Activated T-helper 1 cell treated with Interleukin-2 at 50 U/mL for 16 hours (primary cell): Measurements from ENCODE around the gene TXNRD3.
"Not testable (repeated sequence)": the region's sequence is repeated elsewhere in the genome, so short reads cannot be mapped to it uniquely, and the experiment has no call there.

ENCODE experiments used
- DNase-seq: peaks from one replicate; pipeline ENCODE4 v3.0.0-alpha.2; 2020; ENCODE audit warnings: low read depth

TXNRD3 gene

DNA sequence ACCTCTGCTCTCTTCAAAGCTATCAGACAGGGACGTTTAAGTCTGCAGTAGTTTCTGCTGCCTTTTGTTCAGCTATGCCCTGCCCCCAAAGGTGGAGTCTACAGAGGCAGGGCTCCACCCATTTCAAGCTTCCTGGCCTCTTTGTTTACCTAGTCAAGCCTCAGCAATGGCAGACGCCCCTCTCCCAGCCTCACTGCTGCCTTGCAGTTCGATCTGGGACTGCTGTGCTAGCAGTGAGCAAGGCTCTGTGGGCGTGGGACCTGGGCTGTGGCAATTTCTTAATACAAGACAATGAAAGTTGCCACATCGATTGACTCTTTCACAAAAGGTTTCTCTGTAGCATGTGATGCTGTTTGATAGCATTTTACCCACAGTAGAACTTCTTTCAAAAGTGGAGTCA lies 63.4 kb downstream of the TXNRD3 start:
- DNase-seq: not testable (repeated sequence)

DNA sequence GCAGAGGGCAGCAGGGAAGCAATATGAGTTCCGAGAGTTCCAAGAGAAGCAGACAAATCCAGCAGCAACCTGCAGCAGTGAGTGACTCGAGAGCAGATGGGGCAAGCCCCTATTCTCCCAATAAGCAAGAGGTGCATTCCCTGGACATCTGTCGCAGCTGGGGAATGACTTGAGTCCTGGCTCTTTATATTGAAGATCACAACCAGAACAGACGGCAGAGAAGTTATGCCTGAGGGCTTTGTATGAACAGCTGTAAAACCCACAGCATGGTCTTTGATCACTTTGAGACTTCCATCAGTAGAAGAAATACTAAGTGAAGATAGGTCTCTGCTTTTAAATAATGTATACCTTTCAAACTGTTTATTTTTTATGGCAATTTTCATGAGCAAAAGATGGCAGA lies 72.6 kb downstream of the TXNRD3 start:
- no peak for DNase-seq

DNA sequence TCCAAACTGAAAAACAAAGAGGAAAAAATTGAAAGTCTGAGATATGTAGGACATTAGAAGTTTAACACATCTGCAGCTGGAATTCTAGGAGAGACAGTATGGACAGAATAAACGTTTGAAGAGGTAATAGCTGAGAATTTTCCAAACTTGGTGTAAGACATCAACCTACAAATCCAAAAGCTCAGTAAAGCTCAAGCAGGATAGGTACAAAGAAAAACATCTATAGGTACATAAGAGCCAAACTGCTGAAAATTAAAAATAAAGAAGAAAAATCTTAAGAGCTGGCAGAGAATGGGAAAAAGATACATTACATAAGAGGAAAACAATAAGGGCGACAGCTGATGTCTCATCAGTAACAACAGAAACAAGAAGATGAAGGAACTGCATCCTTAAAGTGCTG lies 73.4 kb downstream of the TXNRD3 start:
- DNase-seq: no peak

DNA sequence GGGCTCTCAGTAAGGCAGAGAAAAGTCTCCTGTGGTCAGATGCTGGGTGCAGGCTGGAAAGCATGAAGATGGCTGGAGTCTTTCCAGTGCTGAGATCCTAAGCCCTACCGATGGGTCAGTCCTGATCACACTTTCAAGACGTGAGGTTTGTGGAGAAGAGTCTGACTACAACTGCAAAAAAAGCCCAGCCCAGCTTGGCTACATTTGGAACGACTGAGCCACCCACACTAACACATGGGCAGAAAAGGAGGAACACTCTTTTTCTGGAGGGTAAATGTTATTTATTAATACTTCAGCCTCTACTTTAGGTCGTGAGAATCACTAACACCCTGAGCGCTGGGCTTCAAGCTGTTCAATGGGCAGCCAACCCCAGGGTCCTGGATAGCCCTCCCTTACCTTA lies 74.2 kb downstream of the TXNRD3 start:
- DNase-seq: no peak

DNA sequence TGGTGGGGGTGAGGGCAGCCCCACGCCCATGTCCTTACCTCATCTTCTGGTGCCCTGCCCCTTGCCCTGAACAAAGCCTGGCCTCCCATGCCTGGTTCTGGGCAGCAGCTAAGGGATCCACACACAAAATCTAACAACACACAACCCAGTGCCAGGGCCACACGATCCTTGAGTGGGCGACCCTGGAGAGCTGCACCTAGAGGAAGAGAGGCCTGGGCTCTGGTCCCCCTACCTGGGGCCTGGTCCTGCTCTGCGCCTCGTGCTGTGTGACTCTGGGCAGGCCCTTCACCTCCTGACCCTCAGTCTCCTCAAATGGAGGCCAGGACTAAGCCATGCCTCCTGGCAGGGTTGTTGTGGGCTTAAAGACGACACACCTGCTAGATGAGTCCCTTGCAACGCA lies 76.2 kb downstream of the TXNRD3 start:
- no peak for DNase-seq

DNA sequence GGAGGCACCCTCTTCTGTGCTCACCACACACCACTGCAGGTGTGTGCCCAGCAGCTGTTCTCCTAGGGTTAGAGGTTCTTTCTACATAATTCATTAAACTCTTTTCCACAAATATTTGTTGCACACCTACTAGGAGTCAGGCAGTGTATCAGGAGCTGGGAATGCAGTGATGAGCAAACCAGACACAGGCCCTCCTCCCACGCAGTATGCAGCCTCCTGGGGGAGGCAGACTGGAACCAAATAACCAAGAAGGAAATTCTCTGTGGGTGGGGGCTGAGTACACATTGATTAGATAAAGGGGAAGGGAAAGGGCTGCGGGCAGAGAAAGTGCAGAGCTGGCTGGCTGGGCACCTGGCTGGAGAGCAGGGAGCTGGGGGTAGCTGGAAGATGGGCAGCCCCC lies 77.7 kb downstream of the TXNRD3 start:
- no peak for DNase-seq

DNA sequence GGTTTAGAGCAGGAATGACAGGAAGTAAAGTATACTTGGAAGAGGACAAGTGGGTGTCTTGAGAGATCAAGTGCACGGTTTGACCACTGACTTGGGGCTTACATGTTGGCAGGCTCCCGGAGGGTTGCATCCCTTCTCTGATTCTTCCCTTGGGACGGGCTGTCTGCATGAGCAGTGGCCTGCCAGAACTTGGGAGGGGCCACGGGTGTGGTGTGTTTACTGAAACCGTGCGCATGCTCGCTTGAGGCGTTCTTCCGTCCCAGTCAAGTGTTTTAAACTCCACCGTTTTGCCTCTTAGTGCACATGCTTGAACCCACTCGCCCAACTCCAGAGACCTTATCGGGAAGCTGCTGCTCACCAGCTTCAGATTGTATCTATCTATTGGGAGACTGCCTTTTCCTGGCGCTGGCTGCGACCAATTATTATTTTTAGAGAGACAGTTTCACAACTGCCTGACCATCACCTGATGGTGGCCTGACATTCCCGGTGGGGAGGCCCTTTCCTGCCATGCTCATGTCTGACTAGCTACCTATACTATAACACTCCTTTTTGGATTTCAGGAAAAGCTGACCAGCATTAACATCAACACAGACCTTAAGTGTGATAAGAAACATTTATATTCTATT lies 81.3 kb downstream of the TXNRD3 start:
- no peak for DNase-seq

DNA sequence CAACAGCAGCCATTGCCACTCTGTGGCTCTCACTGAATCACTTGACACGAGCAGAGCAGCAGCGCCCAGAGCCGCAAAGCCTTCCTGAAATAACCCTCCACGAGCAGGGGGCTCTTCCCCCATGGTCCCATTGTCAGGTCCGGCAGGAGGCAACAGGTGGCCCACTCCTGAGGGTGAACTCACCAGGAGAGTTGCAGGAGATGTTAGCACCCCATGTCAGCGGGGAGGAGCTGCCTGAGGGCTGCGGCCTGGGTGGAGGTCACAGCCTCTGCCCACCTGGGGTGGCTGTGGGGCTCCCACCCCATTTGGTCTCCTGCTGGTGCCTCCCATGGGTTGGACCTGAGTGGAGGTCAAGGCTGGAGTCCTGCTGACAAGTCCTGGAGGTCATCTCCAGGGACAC lies 83.8 kb downstream of the TXNRD3 start:
- no peak for DNase-seq

DNA sequence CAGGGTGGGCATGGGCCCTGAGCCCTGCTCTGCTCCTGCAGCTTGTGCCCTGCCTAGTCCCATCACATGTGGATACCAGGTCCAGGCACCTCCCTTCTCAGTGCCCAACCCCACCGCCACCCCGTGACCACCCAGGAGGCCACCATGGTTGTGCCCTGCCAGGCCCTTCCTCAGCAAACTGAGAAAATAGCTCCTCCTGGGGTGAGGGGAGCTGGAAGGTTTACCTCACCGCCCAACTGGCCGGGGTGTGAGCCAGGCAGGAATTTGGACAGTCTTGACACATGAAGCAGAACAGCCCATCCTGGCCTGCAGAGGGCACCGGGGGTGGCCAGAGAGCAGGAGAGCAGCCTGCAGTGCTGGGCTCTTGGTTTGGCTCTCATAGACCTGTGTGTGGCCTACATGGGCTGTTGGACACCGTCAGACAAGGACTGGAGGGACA lies 84.8 kb downstream of the TXNRD3 start:
- DNase-seq: no peak

DNA sequence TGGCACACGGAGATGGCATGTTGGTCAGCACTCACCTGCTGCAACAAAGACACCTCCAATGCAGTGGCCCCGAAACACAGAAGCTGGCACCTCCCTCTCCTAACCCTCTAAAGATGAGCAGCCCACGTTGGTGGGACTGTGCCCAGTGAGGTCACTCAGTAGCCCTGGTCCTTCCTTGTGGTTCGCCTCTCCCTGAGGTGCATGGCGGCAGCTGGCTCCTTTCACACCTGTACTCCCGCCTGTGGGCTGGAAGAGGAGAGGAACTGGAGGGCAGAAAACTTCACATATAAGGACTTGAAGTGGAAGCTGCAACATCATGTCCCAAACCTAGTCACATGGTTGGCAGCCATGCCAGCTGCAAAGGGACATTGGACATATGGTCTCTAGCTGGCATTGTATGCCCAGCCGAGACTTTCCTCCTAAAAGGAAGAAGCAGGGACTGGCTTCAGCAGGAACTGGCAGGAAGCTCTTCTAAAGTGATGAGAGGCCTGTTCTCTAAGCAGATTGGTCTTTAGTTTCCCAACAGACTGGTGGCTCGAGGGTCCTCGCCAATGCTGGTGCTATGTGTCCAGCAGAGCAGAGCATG lies 85.4 kb downstream of the TXNRD3 start:
- DNase-seq: no peak

DNA sequence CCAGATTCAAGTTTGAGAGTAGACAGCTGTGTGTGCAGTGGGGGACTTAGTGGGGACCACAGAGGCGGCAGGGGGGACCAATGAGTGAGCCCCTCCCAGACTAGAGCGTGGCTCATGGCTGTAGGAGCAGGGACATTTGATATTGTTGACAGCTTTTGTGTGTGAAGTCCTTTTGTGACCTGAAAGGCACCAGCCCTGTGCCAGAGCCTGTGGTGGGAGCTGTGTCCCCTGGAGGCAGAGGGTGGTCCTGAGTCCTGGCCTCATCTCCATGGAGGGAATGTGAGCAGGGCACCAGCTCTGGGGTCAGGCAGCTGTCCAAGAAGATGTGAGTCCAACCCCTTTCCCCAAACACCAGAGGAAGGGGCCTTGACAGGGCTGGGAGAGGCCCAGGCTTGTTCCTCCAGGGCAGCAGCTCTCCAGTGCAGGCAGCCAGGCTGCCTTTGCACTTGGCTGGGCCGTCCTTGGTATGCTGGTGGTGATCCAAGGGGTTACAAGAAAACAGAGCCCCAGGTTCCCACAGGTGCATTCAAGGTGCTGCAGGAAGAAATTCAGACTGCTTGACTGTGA lies 86.1 kb downstream of the TXNRD3 start:
- no peak for DNase-seq

DNA sequence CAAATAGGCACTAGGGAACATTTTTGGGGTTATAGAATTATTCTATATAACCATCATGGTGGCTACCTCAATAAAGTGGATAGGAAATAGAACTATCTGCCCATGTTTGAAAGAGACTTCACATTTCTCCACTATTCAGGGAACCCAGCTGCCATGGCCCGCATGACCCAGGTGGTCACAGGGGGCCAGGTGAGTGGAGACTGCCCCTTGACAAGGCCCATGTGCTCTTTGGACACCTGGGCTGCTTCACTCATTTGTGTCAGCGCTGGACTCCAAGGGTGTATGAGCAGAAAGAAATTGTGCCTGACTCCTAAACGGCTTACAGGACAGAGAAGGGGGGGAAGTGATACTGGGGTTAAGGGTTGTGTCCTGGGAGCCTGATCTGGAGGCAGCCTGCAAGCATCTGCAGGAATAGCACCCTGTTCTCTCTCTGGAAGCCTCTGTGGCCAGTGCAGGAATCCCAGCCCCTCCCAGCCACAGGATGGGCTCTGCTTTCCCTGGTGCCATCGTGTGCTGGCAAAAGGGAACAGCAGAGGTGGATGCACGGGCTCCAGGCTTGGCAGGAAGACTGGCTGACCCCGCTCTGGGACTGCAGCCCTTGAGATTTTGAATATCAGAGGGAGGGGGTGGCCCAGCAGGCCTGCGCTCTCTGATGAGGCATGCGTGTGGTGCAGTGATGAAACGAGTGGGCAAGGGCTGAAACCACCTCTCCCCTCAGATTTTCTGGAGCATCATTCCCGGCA lies 87.1 kb downstream of the TXNRD3 start:
- no peak for DNase-seq

DNA sequence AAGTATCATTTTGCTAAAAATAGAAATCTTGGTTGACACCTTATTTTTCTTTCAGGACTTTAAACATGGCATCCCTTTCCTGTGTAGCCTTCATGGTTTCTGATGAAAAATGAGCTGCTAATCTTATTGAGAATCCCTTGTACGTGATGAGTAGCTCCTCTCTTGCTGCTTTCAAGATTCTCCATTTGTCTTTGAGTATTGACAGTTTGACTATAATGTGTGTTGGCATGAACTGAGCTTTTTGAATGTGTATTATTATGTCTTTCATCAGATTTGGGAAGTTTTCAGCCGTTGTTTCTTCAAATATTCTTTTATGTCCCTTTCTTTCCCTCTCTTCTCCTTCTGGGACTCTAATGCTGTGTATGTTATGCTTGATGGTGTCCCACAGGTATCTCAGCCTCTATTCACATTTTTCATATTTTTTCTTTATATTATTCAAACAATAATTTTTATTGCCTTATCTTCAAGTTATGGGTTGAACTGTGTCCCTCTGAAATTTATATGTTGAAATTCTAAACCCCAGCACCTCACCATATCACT lies 92.1 kb downstream of the TXNRD3 start:
- no peak for DNase-seq

DNA sequence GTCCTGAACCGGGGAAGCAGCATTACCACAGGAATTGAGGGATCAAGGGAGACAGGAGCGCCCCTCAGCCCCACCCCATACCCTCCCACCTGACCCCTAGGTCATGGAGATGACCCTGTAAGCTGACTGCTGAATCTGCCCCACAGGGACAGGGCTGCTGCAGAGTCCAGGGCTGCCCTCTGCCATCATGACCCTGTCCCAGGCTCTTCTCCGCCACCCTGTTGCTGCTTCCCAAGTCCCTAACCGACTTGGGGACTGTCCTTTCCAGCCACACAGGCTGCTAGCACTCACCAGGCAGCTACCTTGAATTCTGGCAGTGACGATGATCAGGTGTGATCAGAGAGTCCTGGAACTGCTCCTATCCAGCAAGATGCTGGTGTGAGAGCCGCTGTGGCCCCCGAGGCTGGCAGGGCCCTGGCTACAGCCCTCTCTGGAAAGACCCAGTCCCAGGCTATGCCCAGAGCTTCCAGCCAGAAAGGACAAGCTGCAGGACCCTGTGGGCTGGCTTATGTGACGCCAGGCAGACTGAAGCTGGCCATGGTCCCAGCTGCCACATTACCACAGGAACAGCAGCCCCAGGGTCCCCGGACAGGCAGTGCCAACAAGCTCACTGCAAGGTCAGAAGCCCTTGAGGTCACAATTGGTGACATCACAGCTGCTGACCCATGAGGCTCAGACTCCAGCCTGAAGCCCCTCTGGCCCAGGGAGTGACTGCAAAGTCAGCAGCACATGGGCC lies 96.4 kb downstream of the TXNRD3 start, which contains the start of gene C3orf22:
C3orf22 (minus strand) TSS at position 597 of the 736 bp plus-strand sequence. CDS start 5,542 bp downstream, outside the sequence.
- DNase-seq: no peak

DNA sequence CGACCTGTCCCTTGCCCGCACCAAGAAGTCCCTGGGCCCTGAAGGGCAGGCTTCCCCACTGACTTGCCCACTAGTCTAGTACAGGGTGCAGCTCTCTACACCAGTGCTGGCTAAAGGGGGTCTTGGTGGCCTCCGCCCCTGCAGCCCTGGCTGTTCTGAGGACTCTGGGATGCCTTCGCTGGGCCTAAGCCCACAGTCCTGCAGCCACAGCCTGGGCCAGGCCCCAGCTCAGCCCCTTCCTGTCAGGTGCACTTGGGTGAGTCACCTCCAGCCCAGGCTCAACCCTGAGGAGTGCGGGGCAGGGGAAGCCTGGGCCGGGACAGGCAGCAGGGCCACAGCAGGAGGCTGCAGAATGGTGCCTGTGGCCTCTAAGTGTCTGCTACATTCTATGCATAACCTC lies 97.2 kb downstream of the TXNRD3 start:
- DNase-seq: no peak

DNA sequence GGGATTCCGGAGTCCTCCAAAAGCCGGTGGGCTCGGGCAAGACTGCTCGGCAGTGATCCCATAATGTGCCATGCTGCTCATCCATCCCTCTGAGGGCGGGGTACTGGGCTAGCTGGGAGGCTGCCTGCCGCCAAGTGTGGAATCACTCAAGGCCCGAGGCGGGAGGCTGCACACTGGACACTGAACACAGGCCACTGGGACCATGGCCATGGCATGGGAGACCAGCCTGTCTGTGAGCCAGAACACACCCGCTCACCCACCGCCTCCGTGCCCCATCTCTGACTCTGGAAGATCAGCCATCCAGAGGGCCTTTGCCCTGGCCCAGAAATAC lies 97.5 kb downstream of the TXNRD3 start:
- DNase-seq: no peak
